K562 (cell line): ENCODE data around the gene ZNF155. TPM values are rescaled to one million over a fixed set of nuclear protein-coding genes. Genes with fewer than 3 reads are reported as not detected.

Experiments
- CBX8 ChIP-seq: fragments of 200-600 bp; sonication (generic); IDR thresholded peaks from 2 replicates; pipeline ENCODE4 v1.6.1; 2012; ENCODE audit warnings: borderline replicate concordance, mixed run types, low read depth, mild to moderate bottlenecking, moderate library complexity, mixed read lengths, low read length, control low read depth, inconsistent platforms; ENCODE audit not compliant: poor library complexity, severe bottlenecking; ENCODE audit errors: extremely low read depth
- FOXJ2 ChIP-seq: fragments of 200-800 bp; sonication (Bioruptor generic); IDR thresholded peaks from 2 replicates; pipeline ENCODE4 v1.6.1; 2016; ENCODE audit warnings: missing genetic modification characterization, missing compliant biosample characterization
- HCFC1 ChIP-seq: IDR thresholded peaks from 2 replicates; pipeline ENCODE4 v1.6.1; 2012; ENCODE audit warnings: low read depth, low read length, improper control_type of control experiment
- LARP7 ChIP-seq: fragments of 450-650 bp; IDR thresholded peaks from 2 replicates; pipeline ENCODE4 v1.6.1; 2016
- MECOM ChIP-seq: fragments of 250-450 bp; sonication (Bioruptor Pico); IDR thresholded peaks from 2 replicates; pipeline ENCODE4 v1.8.0; 2022; ENCODE audit warnings: inconsistent platforms
- PHB ChIP-seq: fragments of 250-450 bp; sonication (Bioruptor Pico); IDR thresholded peaks from 2 replicates; pipeline ENCODE4 v1.5.0; 2021
- PML ChIP-seq: IDR thresholded peaks from 2 replicates; pipeline ENCODE4 v1.6.1; 2012; ENCODE audit warnings: low read length, inconsistent platforms
- SAFB ChIP-seq: fragments of 200-400 bp; formaldehyde crosslinking; IDR thresholded peaks from 2 replicates; pipeline ENCODE4 v1.6.1; 2017; ENCODE audit warnings: low read depth, low read length, borderline replicate concordance
- SIRT6 ChIP-seq: IDR thresholded peaks from one replicate; pipeline ENCODE4 v1.6.1; 2012; ENCODE audit warnings: low read depth, mild to moderate bottlenecking, control low read depth, inconsistent platforms, low read length, moderate library complexity
- TBL1XR1 ChIP-seq, 2 experiments: IDR thresholded peaks; 2 replicates each; pipeline ENCODE4 v1.6.1; 2012; ENCODE audit warnings: improper control_type of control experiment in 2 of 2, low read length in 2 of 2, mild to moderate bottlenecking in 1 of 2
- ZNF12 ChIP-seq: sonication (generic); formaldehyde crosslinking; IDR thresholded peaks from 2 replicates; pipeline ENCODE4 v1.4.0; 2020; ENCODE audit warnings: mild to moderate bottlenecking, missing genetic modification reagents
- polyA plus RNA-seq, 8 experiments: library from polyadenylated mRNA; depleted of rRNA in 4 of 8; stranded (reverse) in 5 of 8; unstranded in 3 of 8; fragments of >200 nt; fragmentation: Nextera tagmentation in 2 of 8; fragmentation: Illumina TruSeq in 1 of 8; extraction: Ambion mirVana in 2 of 8; extraction: Trizol in 1 of 8; gene quantifications; 2 replicates each; pipeline versions ENCODE4 v1.2.1 to v1.2.3, GENCODE V29; 2011 to 2014; ENCODE audit warnings: inconsistent platforms in 1 of 8, missing spikeins in 1 of 8
- total RNA-seq, 7 experiments: library from RNA; depleted of rRNA in 6 of 7; stranded (reverse); fragments of >200 nt in 6 of 7; fragmentation: Illumina TruSeq in 2 of 7; extraction: Trizol in 2 of 7; gene quantifications; 2 replicates each; pipeline versions ENCODE4 v1.2.1 to v1.2.3, GENCODE V29; 2011 to 2021; ENCODE audit warnings: low replicate concordance in 1 of 7
- TF ChIP-seq, protein P1 (sequence below), 2 experiments: IDR thresholded peaks; 2 replicates each; pipeline ENCODE4 v1.6.1; 2011; ENCODE audit warnings: borderline replicate concordance in 1 of 2, control low read depth in 1 of 2, low read depth in 1 of 2, low read length in 1 of 2, mild to moderate bottlenecking in 1 of 2, mixed read lengths in 1 of 2, moderate library complexity in 1 of 2; ENCODE audit not compliant: insufficient read depth in 1 of 2, insufficient read length in 1 of 2, poor library complexity in 1 of 2, severe bottlenecking in 1 of 2; ENCODE audit errors: extremely low read depth in 1 of 2

Gene ZNF155
- total and polyA plus RNA-seq, 9 of the 15 experiments (the other 6 are each of a cell fraction or from before 2014, with no cell fraction given), result 0.09 to 0.76 (median 0.37) TPM

DNA sequence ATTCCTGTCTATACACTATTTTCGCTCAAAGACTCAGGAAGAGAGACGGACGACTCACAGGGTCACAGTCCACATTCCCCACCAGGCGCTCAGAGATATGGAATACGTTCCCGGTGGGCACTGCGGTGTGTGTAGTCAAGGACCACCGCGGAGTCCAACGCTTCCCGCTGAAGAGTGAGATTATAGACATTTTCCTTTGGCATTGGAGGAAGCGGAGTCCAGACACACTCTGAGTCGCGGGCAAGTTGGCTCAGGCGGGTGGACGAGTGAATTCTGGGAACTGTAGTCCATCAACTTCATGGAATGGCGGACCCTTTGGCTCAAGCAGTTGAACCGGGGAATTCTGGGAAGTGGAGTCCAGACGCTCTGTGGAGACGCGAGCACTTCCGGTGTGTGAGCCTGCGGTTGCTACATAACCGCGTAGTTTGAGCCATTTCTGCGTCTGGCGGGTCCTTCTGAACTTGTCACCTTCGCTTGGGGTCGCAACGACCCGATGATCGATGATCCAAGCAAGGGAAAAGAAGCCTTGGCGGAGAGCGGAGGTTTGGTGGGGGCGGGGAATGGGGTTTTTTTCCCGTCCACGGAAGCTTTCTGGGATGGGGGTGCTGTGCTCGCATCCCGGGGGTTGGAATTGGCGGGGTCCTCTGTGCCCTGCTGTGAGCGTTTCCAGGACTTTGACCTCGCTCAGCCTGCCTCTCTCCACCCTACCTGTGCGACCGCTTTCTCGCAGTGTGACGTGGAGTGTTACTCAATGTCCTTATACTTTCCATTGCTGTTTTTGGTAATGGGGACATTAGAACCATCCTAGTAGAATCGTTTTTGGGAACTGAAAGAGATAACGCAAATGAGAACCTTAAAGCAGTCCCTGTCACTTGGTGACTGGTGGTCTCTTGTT, 18.8 kb downstream of the ZNF155 start, which contains the start of gene ZNF230 (continued):
- TF ChIP-seq HCFC1 (peak; percentile 97), CBX8 (no peak), ZNF12 (no peak), SAFB (no peak), FOXJ2 (tag) (no peak), MECOM (CRISPR knock-in tag) (no peak), LARP7 (no peak), PHB (CRISPR knock-in tag) (no peak), SIRT6 (no peak), TBL1XR1 (IDR thresholded peaks at IDR 0.05; ENCODE audit: low read length in 2 of 2) (0 out of 4 replicates have a peak, but pooled peaks have one; percentile 14 to 25), PML (no peak)
- TF ChIP-seq, protein P1, sequence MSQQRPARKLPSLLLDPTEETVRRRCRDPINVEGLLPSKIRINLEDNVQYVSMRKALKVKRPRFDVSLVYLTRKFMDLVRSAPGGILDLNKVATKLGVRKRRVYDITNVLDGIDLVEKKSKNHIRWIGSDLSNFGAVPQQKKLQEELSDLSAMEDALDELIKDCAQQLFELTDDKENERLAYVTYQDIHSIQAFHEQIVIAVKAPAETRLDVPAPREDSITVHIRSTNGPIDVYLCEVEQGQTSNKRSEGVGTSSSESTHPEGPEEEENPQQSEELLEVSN (IDR thresholded peaks at IDR 0.05; ENCODE audit: borderline replicate concordance in 1 of 2, extremely low read depth in 1 of 2, insufficient read depth in 1 of 2, insufficient read length in 1 of 2, low read depth in 1 of 2, low read length in 1 of 2, poor library complexity in 1 of 2, severe bottlenecking in 1 of 2), result no peak
